MM.1S (cell line): Measurements from ENCODE around the gene ZNF764.
"Not testable (repeated sequence)": the region's sequence is repeated elsewhere in the genome, so short reads cannot be mapped to it uniquely, and the experiment has no call there.

ENCODE experiments used
- DNase-seq: peaks from one replicate; pipeline ENCODE4 v3.0.0-alpha.2; 2015
- H2AFZ ChIP-seq: fragments of 300-600 bp; sonication (generic); 2 replicates; pipeline ENCODE4 v1.6.0; 2016; ENCODE audit warnings: antibody characterized with exemption, low read length
- H3F3A ChIP-seq: fragments of 300-600 bp; sonication (generic); 2 replicates; pipeline ENCODE4 v1.6.1; 2016; ENCODE audit warnings: mild to moderate bottlenecking, antibody characterized with exemption, low read length, moderate library complexity, mixed read lengths; ENCODE audit not compliant: insufficient read depth
- H3K27ac ChIP-seq: fragments of 300-600 bp; sonication (generic); 2 replicates; pipeline ENCODE4 v1.5.1; 2016; ENCODE audit warnings: mild to moderate bottlenecking, low read length
- H3K27me3 ChIP-seq: fragments of 300-600 bp; sonication (generic); replicated peaks from 2 replicates; pipeline ENCODE4 v1.6.0; 2016; ENCODE audit warnings: low read length; ENCODE audit not compliant: insufficient read depth
- H3K36me3 ChIP-seq: fragments of 300-600 bp; sonication (generic); replicated peaks from 2 replicates; pipeline ENCODE4 v1.6.1; 2016; ENCODE audit warnings: mild to moderate bottlenecking, low read length, mixed read lengths; ENCODE audit not compliant: insufficient read depth
- H3K4me1 ChIP-seq: fragments of 300-600 bp; sonication (generic); 2 replicates; pipeline ENCODE4 v1.6.1; 2016; ENCODE audit warnings: low read length, mixed read lengths
- H3K4me2 ChIP-seq: fragments of 300-600 bp; sonication (generic); 2 replicates; pipeline ENCODE4 v1.6.0; 2016; ENCODE audit warnings: low read depth, low read length
- H3K4me3 ChIP-seq: fragments of 300-600 bp; sonication (generic); 2 replicates; pipeline ENCODE4 v1.5.1; 2016; ENCODE audit warnings: low read length, mixed read lengths
- H3K79me2 ChIP-seq: fragments of 300-600 bp; sonication (generic); 2 replicates; pipeline ENCODE4 v1.6.1; 2016; ENCODE audit warnings: mixed run types, low read length, mixed read lengths
- H3K9ac ChIP-seq: fragments of 300-600 bp; sonication (generic); 2 replicates; pipeline ENCODE4 v1.6.1; 2016; ENCODE audit warnings: low read length, mixed read lengths
- H3K9me2 ChIP-seq: fragments of 300-600 bp; sonication (generic); replicated peaks from 2 replicates; pipeline ENCODE4 v1.6.1; 2016; ENCODE audit warnings: mild to moderate bottlenecking, low read length, mixed read lengths; ENCODE audit not compliant: insufficient read depth
- H3K9me3 ChIP-seq: fragments of 300-600 bp; sonication (generic); replicated peaks from 2 replicates; pipeline ENCODE4 v1.6.1; 2016; ENCODE audit warnings: mild to moderate bottlenecking, low read length, mixed read lengths; ENCODE audit not compliant: insufficient read depth
- H4K20me1 ChIP-seq: fragments of 300-600 bp; sonication (generic); 2 replicates; pipeline ENCODE4 v1.6.1; 2016; ENCODE audit warnings: mild to moderate bottlenecking, low read length, moderate library complexity, mixed read lengths; ENCODE audit not compliant: insufficient read depth
- CTCF ChIP-seq: fragments of 300-600 bp; sonication (generic); IDR thresholded peaks from 2 replicates; pipeline ENCODE4 v1.5.1; 2016; ENCODE audit warnings: antibody characterized with exemption, low read length, mixed read lengths
- EZH2 ChIP-seq: fragments of 300-600 bp; sonication (generic); optimal IDR thresholded peaks from 2 replicates; pipeline ENCODE3; 2017; ENCODE audit warnings: low read depth, mild to moderate bottlenecking, antibody characterized with exemption, low read length, mixed read lengths
- EZH2phosphoT487 ChIP-seq: fragments of 300-600 bp; sonication (generic); IDR thresholded peaks from 2 replicates; pipeline ENCODE4 v1.6.1; 2018; ENCODE audit warnings: antibody characterized with exemption, low read length

Gene ZNF764

GRCh38 chr16:30539000-30539964 lies 18.9 kb downstream of the ZNF764 start:
- H4K20me1 ChIP-seq, result no peaks in the 10 kb centered on the region
- DNase-seq, result no peak
- no peaks in the 10 kb centered on the region for H3K9me3 ChIP-seq
- H3K4me3 ChIP-seq, result no peak overlapping the region
- no peak overlapping the region for H3K9ac ChIP-seq
- peaks cover 6% of the 10 kb centered on the region; the same call in 1 of the 2 replicates for H3K4me1 ChIP-seq
- H3K36me3 ChIP-seq, result no peaks in the 10 kb centered on the region
- no peak overlapping the region for H2AFZ ChIP-seq
- TF ChIP-seq EZH2, result no peak
- no peak for TF ChIP-seq EZH2phosphoT487
- TF ChIP-seq CTCF, result no peak
- H3F3A ChIP-seq, result no peaks in the 10 kb centered on the region
- no peak overlapping the region for H3K4me2 ChIP-seq
- peaks cover 11% of the 10 kb centered on the region for H3K79me2 ChIP-seq
- no peaks in the 10 kb centered on the region for H3K27me3 ChIP-seq
- no peaks in the 10 kb centered on the region for H3K9me2 ChIP-seq
- H3K27ac ChIP-seq, result no peak overlapping the region

- H3K27me3 ChIP-seq, H3F3A ChIP-seq, H4K20me1 ChIP-seq, H3K36me3 ChIP-seq, H3K4me1 ChIP-seq, H3K9me3 ChIP-seq, H3K4me2 ChIP-seq, H2AFZ ChIP-seq, DNase-seq, H3K9me2 ChIP-seq, H3K27ac ChIP-seq, H3K4me3 ChIP-seq, H3K9ac ChIP-seq: not testable (repeated sequence)
- H3K79me2 ChIP-seq, result peaks cover 33% of the 10 kb centered on the region
These were observed 21.7 kb downstream of the ZNF764 start for GRCh38 chr16:30536391-30537024.

GRCh38 chr16:30535777-30536190 lies 22.4 kb downstream of the ZNF764 start:
- peaks cover 33% of the 10 kb centered on the region for H3K79me2 ChIP-seq

More at GRCh38 chr16:30535777-30536190, 22.4 kb downstream of the ZNF764 start:
- H3K4me2 ChIP-seq, result peak overlapping the region; percentile 88
- no peak for DNase-seq
- no peaks in the 10 kb centered on the region for H3K9me3 ChIP-seq
- no peaks in the 10 kb centered on the region for H4K20me1 ChIP-seq
- H3K27ac ChIP-seq, result no peak overlapping the region
- H2AFZ ChIP-seq, result peak overlapping the region; percentile 89; the same call in 1 of the 2 replicates
- peaks cover 6% of the 10 kb centered on the region; the same call in 1 of the 2 replicates for H3K4me1 ChIP-seq
- H3F3A ChIP-seq, result no peaks in the 10 kb centered on the region
- H3K9me2 ChIP-seq, result no peaks in the 10 kb centered on the region
- peak overlapping the region; percentile 67 for H3K4me3 ChIP-seq
- H3K27me3 ChIP-seq, result no peaks in the 10 kb centered on the region
- no peak overlapping the region for H3K9ac ChIP-seq
- no peaks in the 10 kb centered on the region for H3K36me3 ChIP-seq
- no peak for TF ChIP-seq EZH2phosphoT487
- TF ChIP-seq EZH2, result no peak
- no peak; the same call in 1 of the 2 replicates for TF ChIP-seq CTCF
